ENCODE measurements around the gene WWOX.

- TF ChIP-seq, protein P1, sequence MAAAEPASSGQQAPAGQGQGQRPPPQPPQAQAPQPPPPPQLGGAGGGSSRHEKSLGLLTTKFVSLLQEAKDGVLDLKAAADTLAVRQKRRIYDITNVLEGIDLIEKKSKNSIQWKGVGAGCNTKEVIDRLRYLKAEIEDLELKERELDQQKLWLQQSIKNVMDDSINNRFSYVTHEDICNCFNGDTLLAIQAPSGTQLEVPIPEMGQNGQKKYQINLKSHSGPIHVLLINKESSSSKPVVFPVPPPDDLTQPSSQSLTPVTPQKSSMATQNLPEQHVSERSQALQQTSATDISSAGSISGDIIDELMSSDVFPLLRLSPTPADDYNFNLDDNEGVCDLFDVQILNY (CRISPR knock-in tag; conservative IDR thresholded peaks at IDR 0.05), result no peak
- TF ChIP-seq, protein P2, sequence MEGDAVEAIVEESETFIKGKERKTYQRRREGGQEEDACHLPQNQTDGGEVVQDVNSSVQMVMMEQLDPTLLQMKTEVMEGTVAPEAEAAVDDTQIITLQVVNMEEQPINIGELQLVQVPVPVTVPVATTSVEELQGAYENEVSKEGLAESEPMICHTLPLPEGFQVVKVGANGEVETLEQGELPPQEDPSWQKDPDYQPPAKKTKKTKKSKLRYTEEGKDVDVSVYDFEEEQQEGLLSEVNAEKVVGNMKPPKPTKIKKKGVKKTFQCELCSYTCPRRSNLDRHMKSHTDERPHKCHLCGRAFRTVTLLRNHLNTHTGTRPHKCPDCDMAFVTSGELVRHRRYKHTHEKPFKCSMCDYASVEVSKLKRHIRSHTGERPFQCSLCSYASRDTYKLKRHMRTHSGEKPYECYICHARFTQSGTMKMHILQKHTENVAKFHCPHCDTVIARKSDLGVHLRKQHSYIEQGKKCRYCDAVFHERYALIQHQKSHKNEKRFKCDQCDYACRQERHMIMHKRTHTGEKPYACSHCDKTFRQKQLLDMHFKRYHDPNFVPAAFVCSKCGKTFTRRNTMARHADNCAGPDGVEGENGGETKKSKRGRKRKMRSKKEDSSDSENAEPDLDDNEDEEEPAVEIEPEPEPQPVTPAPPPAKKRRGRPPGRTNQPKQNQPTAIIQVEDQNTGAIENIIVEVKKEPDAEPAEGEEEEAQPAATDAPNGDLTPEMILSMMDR (CRISPR knock-in tag; IDR thresholded peaks at IDR 0.05), result no peak
- TF ChIP-seq FOXO1 (CRISPR knock-in tag; IDR thresholded peaks at IDR 0.05) (no peak), SP1 (IDR thresholded peaks at IDR 0.05) (no peak), SP1 (CRISPR knock-in tag; IDR thresholded peaks at IDR 0.05) (no peak), HNF1A (IDR thresholded peaks at IDR 0.05; ENCODE audit: low read depth) (no peak), HNF1A (CRISPR knock-in tag; IDR thresholded peaks at IDR 0.05; ENCODE audit: borderline replicate concordance) (no peak), HNRNPUL1 (IDR thresholded peaks at IDR 0.05; ENCODE audit: low read depth, low read length) (no peak), POLR2AphosphoS5 (IDR thresholded peaks at IDR 0.05; ENCODE audit: low read depth, low read length) (no peak), MED8 (CRISPR knock-in tag; IDR thresholded peaks at IDR 0.05; ENCODE audit: insufficient replicate concordance) (no peak), ZNF749 (CRISPR knock-in tag; IDR thresholded peaks at IDR 0.05; ENCODE audit: borderline replicate concordance) (no peak), EP300 (IDR thresholded peaks at IDR 0.05; ENCODE audit: low read depth in 2 of 2, low read length in 2 of 2) (no peak), EP300 (CRISPR knock-in tag; IDR thresholded peaks at IDR 0.05; ENCODE audit: borderline replicate concordance) (no peak), USF2 (IDR thresholded peaks at IDR 0.05; ENCODE audit: low read depth, low read length) (no peak), USF2 (CRISPR knock-in tag; IDR thresholded peaks at IDR 0.05; ENCODE audit: borderline replicate concordance) (no peak), MEF2D (CRISPR knock-in tag; IDR thresholded peaks at IDR 0.05) (no peak)
- TF ChIP-seq, protein P3, sequence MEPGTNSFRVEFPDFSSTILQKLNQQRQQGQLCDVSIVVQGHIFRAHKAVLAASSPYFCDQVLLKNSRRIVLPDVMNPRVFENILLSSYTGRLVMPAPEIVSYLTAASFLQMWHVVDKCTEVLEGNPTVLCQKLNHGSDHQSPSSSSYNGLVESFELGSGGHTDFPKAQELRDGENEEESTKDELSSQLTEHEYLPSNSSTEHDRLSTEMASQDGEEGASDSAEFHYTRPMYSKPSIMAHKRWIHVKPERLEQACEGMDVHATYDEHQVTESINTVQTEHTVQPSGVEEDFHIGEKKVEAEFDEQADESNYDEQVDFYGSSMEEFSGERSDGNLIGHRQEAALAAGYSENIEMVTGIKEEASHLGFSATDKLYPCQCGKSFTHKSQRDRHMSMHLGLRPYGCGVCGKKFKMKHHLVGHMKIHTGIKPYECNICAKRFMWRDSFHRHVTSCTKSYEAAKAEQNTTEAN (CRISPR knock-in tag; conservative IDR thresholded peaks at IDR 0.05), result no peak
These were observed 297.2 kb downstream of the WWOX start for GRCh38 chr16:78396673-78397072.
